Measurements from ENCODE around the gene FAAP20.

FAAP20 gene

GRCh38 chr1:2151911-2152310 is 42.7 kb downstream of the FAAP20 start:
- Histone ChIP-seq H3K4me1 (ENCODE audit: control insufficient read depth in 2 of 2, insufficient read depth in 1 of 2, low read depth in 1 of 2, low read length in 2 of 2) (peaks cover 0 to 2% of the 10 kb centered on the region in 2 donors), H3K18ac (ENCODE audit: low read length) (no peak overlapping the region), H2AK5ac (ENCODE audit: low read depth, low read length) (no peak overlapping the region), H2BK5ac (ENCODE audit: low read length) (no peak overlapping the region), H3K9ac (ENCODE audit: low read depth, low read length, poor library complexity) (no peak overlapping the region), H2BK12ac (ENCODE audit: low read length) (no peak overlapping the region), H3K4ac (ENCODE audit: low read length) (no peak overlapping the region), H3K27ac (replicated peaks; ENCODE audit: low read length) (no peak overlapping the region), H4K91ac (ENCODE audit: low read depth, low read length, poor library complexity) (no peak overlapping the region), H2BK15ac (ENCODE audit: low read length) (no peak overlapping the region), H3K79me1 (ENCODE audit: low read depth, low read length) (peaks cover 12% of the 10 kb centered on the region), H2BK120ac (ENCODE audit: low read depth, low read length) (no peak overlapping the region), H3K9me3 (replicated peaks in 1 of 2; ENCODE audit: control insufficient read depth in 2 of 2, insufficient read depth in 1 of 2, low read depth in 1 of 2, low read length in 2 of 2) (peaks cover 0 to 6% of the 10 kb centered on the region in 2 donors), H4K8ac (ENCODE audit: low read depth, low read length) (no peak overlapping the region), H3K4me3 (ENCODE audit: low read length in 2 of 2) (no peak overlapping the region), H3K23ac (ENCODE audit: low read depth, low read length, poor library complexity) (no peak overlapping the region), H3K14ac (ENCODE audit: low read length) (no peak overlapping the region), H3K4me2 (ENCODE audit: insufficient read depth, low read length, poor library complexity, severe bottlenecking) (no peak overlapping the region), H3K27me3 (ENCODE audit: control insufficient read depth in 3 of 3, insufficient read depth in 3 of 3, low read depth in 1 of 3, low read length in 3 of 3) (peaks cover 0 to 6% (median 0%) of the 10 kb centered on the region in 3 experiments), H3K36me3 (replicated peaks in 1 of 2; ENCODE audit: control insufficient read depth in 2 of 2, insufficient read depth in 2 of 2, low read length in 2 of 2) (peaks cover 0 to 26% of the 10 kb centered on the region in 2 donors), H2AFZ (ENCODE audit: low read length) (no peak overlapping the region)
- no CpG with 5 or more reads among the region's 6 CpGs for WGBS, 2 donors (ENCODE audit: extremely low coverage in 2 of 2, insufficient read length in 2 of 2, insufficient replicate concordance in 1 of 2)
- DNase-seq (ENCODE audit: low spot score): no peak

- H2AFZ ChIP-seq (ENCODE audit: low read length): no peak overlapping the region
- H2BK5ac ChIP-seq (ENCODE audit: low read length): no peak overlapping the region
- H3K18ac ChIP-seq (ENCODE audit: low read length): peak overlapping the region; percentile 2
- H3K4me1 ChIP-seq (ENCODE audit: control insufficient read depth in 2 of 2, insufficient read depth in 1 of 2, low read depth in 1 of 2, low read length in 2 of 2): peaks cover 0 to 2% of the 10 kb centered on the region in 2 donors
- no peak overlapping the region for H3K9ac ChIP-seq (ENCODE audit: low read depth, low read length, poor library complexity)
- no peak overlapping the region for H2BK15ac ChIP-seq (ENCODE audit: low read length)
- H3K4me2 ChIP-seq (ENCODE audit: insufficient read depth, low read length, poor library complexity, severe bottlenecking): no peak overlapping the region
- H2BK120ac ChIP-seq (ENCODE audit: low read depth, low read length): no peak overlapping the region
- H3K27me3 ChIP-seq (ENCODE audit: control insufficient read depth in 3 of 3, insufficient read depth in 3 of 3, low read depth in 1 of 3, low read length in 3 of 3): peaks cover 0 to 6% (median 0%) of the 10 kb centered on the region in 3 experiments
- peak overlapping the region in 1 of 2 donors; percentile 26 for H3K4me3 ChIP-seq (ENCODE audit: low read length in 2 of 2)
- H3K23ac ChIP-seq (ENCODE audit: low read depth, low read length, poor library complexity): no peak overlapping the region
- no peak for DNase-seq (ENCODE audit: low spot score)
- no CpG with 5 or more reads among the region's 10 CpGs for WGBS, 2 donors (ENCODE audit: extremely low coverage in 2 of 2, insufficient read length in 2 of 2, insufficient replicate concordance in 1 of 2)
- no peak overlapping the region for H3K14ac ChIP-seq (ENCODE audit: low read length)
- no peak overlapping the region for H2AK5ac ChIP-seq (ENCODE audit: low read depth, low read length)
- peaks cover 12% of the 10 kb centered on the region for H3K79me1 ChIP-seq (ENCODE audit: low read depth, low read length)
- H3K4ac ChIP-seq (ENCODE audit: low read length): no peak overlapping the region
- peaks cover 0 to 6% of the 10 kb centered on the region in 2 donors for H3K9me3 ChIP-seq (replicated peaks in 1 of 2; ENCODE audit: control insufficient read depth in 2 of 2, insufficient read depth in 1 of 2, low read depth in 1 of 2, low read length in 2 of 2)
- no peak overlapping the region for H4K8ac ChIP-seq (ENCODE audit: low read depth, low read length)
- no peak overlapping the region for H2BK12ac ChIP-seq (ENCODE audit: low read length)
- H4K91ac ChIP-seq (ENCODE audit: low read depth, low read length, poor library complexity): no peak overlapping the region
- H3K36me3 ChIP-seq (replicated peaks in 1 of 2; ENCODE audit: control insufficient read depth in 2 of 2, insufficient read depth in 2 of 2, low read length in 2 of 2): peaks cover 0 to 31% of the 10 kb centered on the region in 2 donors
- no peak overlapping the region for H3K27ac ChIP-seq (replicated peaks; ENCODE audit: low read length)
These were observed 43.3 kb downstream of the FAAP20 start for GRCh38 chr1:2151252-2151651.

- H2BK5ac ChIP-seq (ENCODE audit: low read length): no peak overlapping the region
- H3K14ac ChIP-seq (ENCODE audit: low read length): no peak overlapping the region
- no peak overlapping the region for H3K9ac ChIP-seq (ENCODE audit: low read depth, low read length, poor library complexity)
- peaks cover 0 to 2% of the 10 kb centered on the region in 2 donors for H3K4me1 ChIP-seq (ENCODE audit: control insufficient read depth in 2 of 2, insufficient read depth in 1 of 2, low read depth in 1 of 2, low read length in 2 of 2)
- no peak overlapping the region for H4K91ac ChIP-seq (ENCODE audit: low read depth, low read length, poor library complexity)
- H3K27ac ChIP-seq (replicated peaks; ENCODE audit: low read length): no peak overlapping the region
- H3K4me3 ChIP-seq (ENCODE audit: low read length in 2 of 2): peak overlapping the region in 1 of 2 donors; percentile 26
- H3K79me1 ChIP-seq (ENCODE audit: low read depth, low read length): peaks cover 12% of the 10 kb centered on the region
- H2BK15ac ChIP-seq (ENCODE audit: low read length): no peak overlapping the region
- WGBS, 2 donors (ENCODE audit: extremely low coverage in 2 of 2, insufficient read length in 2 of 2, insufficient replicate concordance in 1 of 2): no CpG with 5 or more reads among the region's 19 CpGs
- no peak overlapping the region for H2BK12ac ChIP-seq (ENCODE audit: low read length)
- no peak overlapping the region for H2BK120ac ChIP-seq (ENCODE audit: low read depth, low read length)
- no peak overlapping the region for H3K23ac ChIP-seq (ENCODE audit: low read depth, low read length, poor library complexity)
- no peak overlapping the region for H4K8ac ChIP-seq (ENCODE audit: low read depth, low read length)
- peaks cover 0 to 36% of the 10 kb centered on the region in 2 donors for H3K36me3 ChIP-seq (replicated peaks in 1 of 2; ENCODE audit: control insufficient read depth in 2 of 2, insufficient read depth in 2 of 2, low read length in 2 of 2)
- H3K4me2 ChIP-seq (ENCODE audit: insufficient read depth, low read length, poor library complexity, severe bottlenecking): no peak overlapping the region
- H3K27me3 ChIP-seq (ENCODE audit: control insufficient read depth in 3 of 3, insufficient read depth in 3 of 3, low read depth in 1 of 3, low read length in 3 of 3): peaks cover 0 to 6% (median 0%) of the 10 kb centered on the region in 3 experiments
- peak overlapping the region; percentile 2 for H3K18ac ChIP-seq (ENCODE audit: low read length)
- peaks cover 0 to 6% of the 10 kb centered on the region in 2 donors for H3K9me3 ChIP-seq (replicated peaks in 1 of 2; ENCODE audit: control insufficient read depth in 2 of 2, insufficient read depth in 1 of 2, low read depth in 1 of 2, low read length in 2 of 2)
- no peak overlapping the region for H2AFZ ChIP-seq (ENCODE audit: low read length)
- no peak for DNase-seq (ENCODE audit: low spot score)
- no peak overlapping the region for H2AK5ac ChIP-seq (ENCODE audit: low read depth, low read length)
- H3K4ac ChIP-seq (ENCODE audit: low read length): no peak overlapping the region
These were observed 43.8 kb downstream of the FAAP20 start for GRCh38 chr1:2150801-2151200.

- DNase-seq (ENCODE audit: low spot score): no peak
- no peak overlapping the region for H4K91ac ChIP-seq (ENCODE audit: low read depth, low read length, poor library complexity)
- no CpG with 5 or more reads among the region's 14 CpGs for WGBS, 2 donors (ENCODE audit: extremely low coverage in 2 of 2, insufficient read length in 2 of 2, insufficient replicate concordance in 1 of 2)
- H3K18ac ChIP-seq (ENCODE audit: low read length): no peak overlapping the region
- H3K4ac ChIP-seq (ENCODE audit: low read length): no peak overlapping the region
- H2BK15ac ChIP-seq (ENCODE audit: low read length): no peak overlapping the region
- H3K14ac ChIP-seq (ENCODE audit: low read length): no peak overlapping the region
- no peak overlapping the region for H2BK5ac ChIP-seq (ENCODE audit: low read length)
- H3K27ac ChIP-seq (replicated peaks; ENCODE audit: low read length): no peak overlapping the region
- no peak overlapping the region for H3K4me3 ChIP-seq (ENCODE audit: low read length in 2 of 2)
- H3K4me1 ChIP-seq (ENCODE audit: control insufficient read depth in 2 of 2, insufficient read depth in 1 of 2, low read depth in 1 of 2, low read length in 2 of 2): no peaks in the 10 kb centered on the region
- H2BK120ac ChIP-seq (ENCODE audit: low read depth, low read length): no peak overlapping the region
- peaks cover 5% of the 10 kb centered on the region for H3K79me1 ChIP-seq (ENCODE audit: low read depth, low read length)
- no peak overlapping the region for H2AK5ac ChIP-seq (ENCODE audit: low read depth, low read length)
- no peak overlapping the region for H4K8ac ChIP-seq (ENCODE audit: low read depth, low read length)
- H2BK12ac ChIP-seq (ENCODE audit: low read length): no peak overlapping the region
- H3K9me3 ChIP-seq (replicated peaks in 1 of 2; ENCODE audit: control insufficient read depth in 2 of 2, insufficient read depth in 1 of 2, low read depth in 1 of 2, low read length in 2 of 2): no peaks in the 10 kb centered on the region
- peaks cover 0 to 29% of the 10 kb centered on the region in 2 donors for H3K36me3 ChIP-seq (replicated peaks in 1 of 2; ENCODE audit: control insufficient read depth in 2 of 2, insufficient read depth in 2 of 2, low read length in 2 of 2)
- H3K4me2 ChIP-seq (ENCODE audit: insufficient read depth, low read length, poor library complexity, severe bottlenecking): no peak overlapping the region
- H3K23ac ChIP-seq (ENCODE audit: low read depth, low read length, poor library complexity): no peak overlapping the region
- no peak overlapping the region for H2AFZ ChIP-seq (ENCODE audit: low read length)
- peaks cover 0 to 6% (median 0%) of the 10 kb centered on the region in 3 experiments for H3K27me3 ChIP-seq (ENCODE audit: control insufficient read depth in 3 of 3, insufficient read depth in 3 of 3, low read depth in 1 of 3, low read length in 3 of 3)
- no peak overlapping the region for H3K9ac ChIP-seq (ENCODE audit: low read depth, low read length, poor library complexity)
These were observed 45.9 kb downstream of the FAAP20 start for GRCh38 chr1:2148691-2149090.
